GM12878 (cell line): ENCODE results near the gene SDK2. TPM values are rescaled to one million over a fixed set of nuclear protein-coding genes. Genes with fewer than 3 reads are reported as not detected.

Experiments used
- ATAC-seq: fragments of 200-7000 bp; cut with Tn5 transposase; 3 replicates; pipeline ENCODE4 v1.9.1; 2020; ENCODE audit warnings: mild to moderate bottlenecking, moderate library complexity
- BruUV-seq: library from RNA; stranded (reverse); fragments of 400-500 nt; replicated peaks from 2 replicates; lab custom pipeline; 2021; lab: Mats Ljungman, UMichigan
- CTCF ChIA-PET: fragments of 300-600 bp; sonication (Branson Sonifier 250); formaldehyde crosslinking; extraction: SDS; loops from one replicate; lab custom pipeline; 2021; ENCODE audit warnings: inconsistent platforms; lab: Yijun Ruan, JAX
- POLR2A ChIA-PET: fragments of 350-600 bp; formaldehyde crosslinking; extraction: SDS; loops from one replicate; lab custom pipeline; 2021; ENCODE audit warnings: inconsistent platforms; lab: Charles Lee
- RAD21 ChIA-PET: fragments of 300-600 bp; sonication (Branson Sonifier 250); formaldehyde crosslinking; loops from one replicate; lab custom pipeline; 2023; ENCODE audit warnings: antibody characterized with exemption; ENCODE audit not compliant: unreplicated experiment; lab: Charles Lee
- SMC1A ChIA-PET: fragments of 300-600 bp; sonication (Branson Sonifier 250); formaldehyde crosslinking; loops from one replicate; lab custom pipeline; 2023; ENCODE audit not compliant: unreplicated experiment, uncharacterized antibody; lab: Charles Lee
- DNase-seq: peaks from one replicate; pipeline ENCODE4 v3.0.0-alpha.2; 2011; ENCODE audit warnings: low read depth, low spot score
- FAIRE-seq: peaks from 3 replicates; lab custom pipeline; 2011; peaks lifted over from hg19 to GRCh38; lab: Jason Lieb, UNC
- H2AFZ ChIP-seq: 2 replicates; pipeline ENCODE4 v1.6.0; 2011; ENCODE audit warnings: low read depth, low read length, control low read depth; ENCODE audit not compliant: control insufficient read depth
- H3K27ac ChIP-seq: 2 replicates; pipeline ENCODE4 v1.5.1; 2011; ENCODE audit warnings: control low read depth; ENCODE audit not compliant: control insufficient read depth, insufficient read depth
- H3K27me3 ChIP-seq, 2 experiments: replicated peaks in 1 of 2; 2 replicates each; pipeline versions ENCODE4 v1.6.0 to v1.6.1; 2011; ENCODE audit warnings: low read length in 1 of 2; ENCODE audit not compliant: control insufficient read depth in 2 of 2, insufficient read depth in 2 of 2
- H3K36me3 ChIP-seq, 2 experiments: 2 replicates each; pipeline ENCODE4 v1.5.1; 2011; ENCODE audit warnings: low read length in 1 of 2; ENCODE audit not compliant: control insufficient read depth in 2 of 2, insufficient read depth in 2 of 2
- H3K4me1 ChIP-seq: 2 replicates; pipeline ENCODE4 v1.6.1; 2011; ENCODE audit warnings: mild to moderate bottlenecking, low read length, moderate library complexity, mixed read lengths; ENCODE audit not compliant: control insufficient read depth, insufficient read depth
- H3K4me2 ChIP-seq: 2 replicates; pipeline ENCODE4 v1.6.0; 2011; ENCODE audit warnings: control low read depth; ENCODE audit not compliant: control insufficient read depth, insufficient read depth
- H3K4me3 ChIP-seq: fragments of 200-600 bp; sonication (generic); 2 replicates; pipeline ENCODE4 v1.5.1; 2016
- H3K79me2 ChIP-seq: 2 replicates; pipeline ENCODE4 v1.6.0; 2011; ENCODE audit warnings: low read length; ENCODE audit not compliant: control insufficient read depth, insufficient read depth
- H3K9ac ChIP-seq: 2 replicates; pipeline ENCODE4 v1.8.0; 2011; ENCODE audit warnings: low read length, control low read depth, mixed read lengths; ENCODE audit not compliant: control insufficient read depth, insufficient read depth
- H3K9me3 ChIP-seq: replicated peaks from 3 replicates; pipeline ENCODE4 v1.5.1; 2011; ENCODE audit warnings: mild to moderate bottlenecking, low read length; ENCODE audit not compliant: control insufficient read depth, insufficient read depth
- H4K20me1 ChIP-seq: 2 replicates; pipeline ENCODE4 v1.6.0; 2011; ENCODE audit not compliant: control insufficient read depth, insufficient read depth
- EGR1 ChIP-seq, 2 experiments: IDR thresholded peaks; 1 replicate in 1 of 2; 2 replicates in 1 of 2; pipeline ENCODE4 v1.6.1; 2011 to 2012; ENCODE audit warnings: low read depth in 2 of 2, low read length in 2 of 2, borderline replicate concordance in 1 of 2, mild to moderate bottlenecking in 1 of 2, moderate library complexity in 1 of 2
- JUNB ChIP-seq: IDR thresholded peaks from 2 replicates; pipeline ENCODE4 v1.6.1; 2016; ENCODE audit warnings: antibody characterized with exemption, mild to moderate bottlenecking
- POU2F2 ChIP-seq: IDR thresholded peaks from 3 replicates; pipeline ENCODE4 v1.6.1; 2011; ENCODE audit warnings: low read depth, mild to moderate bottlenecking, low read length, borderline replicate concordance
- SMAD5 ChIP-seq: IDR thresholded peaks from 2 replicates; pipeline ENCODE4 v1.6.1; 2016; ENCODE audit warnings: antibody characterized with exemption, low read depth
- WGBS: methylation state at CpG from one replicate; pipeline ENCODE4 v1.1.6; 2016; ENCODE audit warnings: low lambda C conversion rate; ENCODE audit not compliant: insufficient replicate concordance, insufficient coverage; ENCODE audit errors: missing lambda C conversion rate; 5-methylcytosine and 5-hydroxymethylcytosine counted together
- in situ Hi-C: fragments of 300-500 bp; cut with MboI; formaldehyde crosslinking; loops from 9 replicates; pipeline ENCODE4 v1.14.3; 2018; ENCODE audit warnings: mixed read lengths
- intact Hi-C: fragments of 100-400 bp; cut with micrococcal nuclease; formaldehyde crosslinking; loops from one replicate; pipeline ENCODE4 v1.14.2; 2022; ENCODE audit not compliant: unreplicated experiment
- polyA plus RNA-seq, 11 experiments: library from polyadenylated mRNA; depleted of rRNA in 4 of 11; unstranded in 6 of 11; stranded (reverse) in 5 of 11; fragments of >200 nt; fragmentation: Nextera tagmentation in 4 of 11; fragmentation: Illumina TruSeq in 1 of 11; extraction: Ambion mirVana in 4 of 11; extraction: Trizol in 1 of 11; gene quantifications; 1 replicate in 1 of 11; 2 replicates in 10 of 11; pipeline versions ENCODE4 v1.2.1 to v1.2.3, GENCODE V29; 2011 to 2016; ENCODE audit warnings: inconsistent platforms in 2 of 11, missing spikeins in 2 of 11, low read depth in 1 of 11
- total RNA-seq, 4 experiments: library from RNA; depleted of rRNA in 3 of 4; stranded (reverse); fragments of >200 nt in 3 of 4; fragmentation: Illumina TruSeq in 1 of 4; extraction: Trizol in 1 of 4; gene quantifications; 2 replicates each; pipeline versions ENCODE4 v1.2.1 to v1.2.3, GENCODE V29; 2013 to 2021
- TF ChIP-seq, protein P1 (sequence below): fragments of 450-650 bp; IDR thresholded peaks from 2 replicates; pipeline ENCODE4 v1.6.1; 2017; ENCODE audit warnings: borderline replicate concordance

Gene SDK2
- total and polyA plus RNA-seq, 10 of the 15 experiments (the other 5 are each of a cell fraction or from before 2014, with no cell fraction given): 0.03 to 0.08 (median 0.03) TPM; not detected in 7

DNA sequence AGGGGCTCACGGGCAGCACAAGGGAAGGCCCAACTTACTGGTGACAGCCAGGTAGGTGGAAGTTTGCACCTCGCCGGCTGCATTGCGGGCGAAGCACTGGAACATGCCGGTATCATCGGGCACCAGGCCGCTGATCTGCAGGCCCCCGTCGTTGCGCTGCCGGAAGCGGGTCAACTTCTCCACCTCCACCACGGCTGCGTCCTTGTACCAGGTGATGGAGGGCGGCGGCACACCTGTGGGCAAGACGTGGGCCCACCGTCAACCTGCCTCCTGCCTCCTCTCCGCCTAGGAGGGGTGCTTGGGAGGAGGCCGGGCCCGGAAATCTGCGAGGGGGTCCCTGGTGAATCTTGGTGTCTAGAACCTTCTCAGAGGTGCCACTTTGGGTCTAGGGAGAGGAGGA is 208.8 kb downstream of the SDK2 start:
- Histone ChIP-seq H3K27ac (no peak overlapping the region), H3K4me2 (no peak overlapping the region), H3K27me3 (no peaks in the 10 kb centered on the region; a peak in 1 of 4 replicates), H3K79me2 (no peaks in the 10 kb centered on the region), H2AFZ (no peak overlapping the region), H3K9me3 (no peaks in the 10 kb centered on the region), H4K20me1 (no peaks in the 10 kb centered on the region), H3K4me3 (no peak overlapping the region), H3K9ac (no peak overlapping the region), H3K4me1 (no peaks in the 10 kb centered on the region), H3K36me3 (no peaks in the 10 kb centered on the region)
- BruUV-seq: no TSS peak
- ChIA-PET RAD21 (no interaction called here), SMC1A (no interaction called here), POLR2A (no interaction called here), CTCF (no interaction called here)
- intact Hi-C loops: no loop called here
- ATAC-seq: no peak
- no peak for DNase-seq
- in situ Hi-C loops: loop anchor here (5.0 to 10.0 kb wide), 2 partner anchors 272 to 739 kb away; no protein-coding TSS in a partner anchor
- WGBS: 57% methylated on average over 23 of the region's 23 CpGs
- TF ChIP-seq, protein P1, sequence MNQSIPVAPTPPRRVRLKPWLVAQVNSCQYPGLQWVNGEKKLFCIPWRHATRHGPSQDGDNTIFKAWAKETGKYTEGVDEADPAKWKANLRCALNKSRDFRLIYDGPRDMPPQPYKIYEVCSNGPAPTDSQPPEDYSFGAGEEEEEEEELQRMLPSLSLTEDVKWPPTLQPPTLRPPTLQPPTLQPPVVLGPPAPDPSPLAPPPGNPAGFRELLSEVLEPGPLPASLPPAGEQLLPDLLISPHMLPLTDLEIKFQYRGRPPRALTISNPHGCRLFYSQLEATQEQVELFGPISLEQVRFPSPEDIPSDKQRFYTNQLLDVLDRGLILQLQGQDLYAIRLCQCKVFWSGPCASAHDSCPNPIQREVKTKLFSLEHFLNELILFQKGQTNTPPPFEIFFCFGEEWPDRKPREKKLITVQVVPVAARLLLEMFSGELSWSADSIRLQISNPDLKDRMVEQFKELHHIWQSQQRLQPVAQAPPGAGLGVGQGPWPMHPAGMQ: no peak
- TF ChIP-seq EGR1 (IDR thresholded peaks at IDR 0.05; ENCODE audit: borderline replicate concordance in 1 of 2, low read depth in 2 of 2, low read length in 2 of 2): no peak
- no peak for TF ChIP-seq SMAD5
- no peak for FAIRE-seq

DNA sequence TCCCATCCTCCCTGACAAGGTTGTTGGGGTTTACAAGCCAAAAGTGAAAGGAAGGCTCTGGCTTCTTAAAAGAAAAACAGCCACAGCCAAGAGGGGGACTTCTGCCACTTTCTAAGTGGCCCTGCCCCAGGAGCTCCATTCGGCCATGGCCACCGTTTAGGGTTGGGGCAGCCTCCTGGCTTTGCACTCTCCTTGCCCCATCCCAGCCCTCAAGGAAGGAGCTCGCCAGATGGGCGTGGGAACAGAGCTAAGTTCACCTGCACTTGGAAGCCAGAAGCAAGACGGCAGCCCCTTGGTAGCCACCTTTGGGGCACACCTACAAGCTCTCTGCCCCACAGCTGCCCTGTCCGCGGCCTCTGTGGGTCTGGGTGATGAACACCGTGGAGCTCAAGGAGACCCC is 210.1 kb downstream of the SDK2 start:
- in situ Hi-C loops (loop anchor here (10.0 kb wide), 1 partner anchor 741 kb away; no protein-coding TSS in a partner anchor), intact Hi-C loops (no loop called here)
- Histone ChIP-seq H3K79me2 (no peaks in the 10 kb centered on the region), H3K4me2 (no peak overlapping the region), H3K27ac (no peak overlapping the region), H3K9ac (no peak overlapping the region), H3K27me3 (no peaks in the 10 kb centered on the region; a peak in 1 of 4 replicates), H3K4me1 (no peaks in the 10 kb centered on the region), H3K4me3 (no peak overlapping the region), H3K36me3 (no peaks in the 10 kb centered on the region), H2AFZ (no peak overlapping the region), H3K9me3 (no peaks in the 10 kb centered on the region), H4K20me1 (no peaks in the 10 kb centered on the region)
- RAD21 ChIA-PET: no interaction called here
- FAIRE-seq (no peak), ATAC-seq (no peak), DNase-seq (no peak)
- CTCF ChIA-PET: interaction anchor here (1.0 kb wide), 1 partner anchor 9 kb away, joined by 3 read pairs; no protein-coding TSS in a partner anchor
- no TSS peak for BruUV-seq
- TF ChIP-seq POU2F2 (no peak), JUNB (no peak)
- POLR2A ChIA-PET: no interaction called here
- 4% methylated on average over 8 of the region's 8 CpGs for WGBS
- SMC1A ChIA-PET: no interaction called here
